ENCODE data around the gene AUTS2. TPM values are rescaled to one million over a fixed set of nuclear protein-coding genes. Genes with fewer than 3 reads are reported as not detected.

Gene AUTS2
- polyA plus RNA-seq, 1 donor (not counting 4 experiments of a cell fraction or from before 2014, with no cell fraction given): 4.7 TPM

DNA sequence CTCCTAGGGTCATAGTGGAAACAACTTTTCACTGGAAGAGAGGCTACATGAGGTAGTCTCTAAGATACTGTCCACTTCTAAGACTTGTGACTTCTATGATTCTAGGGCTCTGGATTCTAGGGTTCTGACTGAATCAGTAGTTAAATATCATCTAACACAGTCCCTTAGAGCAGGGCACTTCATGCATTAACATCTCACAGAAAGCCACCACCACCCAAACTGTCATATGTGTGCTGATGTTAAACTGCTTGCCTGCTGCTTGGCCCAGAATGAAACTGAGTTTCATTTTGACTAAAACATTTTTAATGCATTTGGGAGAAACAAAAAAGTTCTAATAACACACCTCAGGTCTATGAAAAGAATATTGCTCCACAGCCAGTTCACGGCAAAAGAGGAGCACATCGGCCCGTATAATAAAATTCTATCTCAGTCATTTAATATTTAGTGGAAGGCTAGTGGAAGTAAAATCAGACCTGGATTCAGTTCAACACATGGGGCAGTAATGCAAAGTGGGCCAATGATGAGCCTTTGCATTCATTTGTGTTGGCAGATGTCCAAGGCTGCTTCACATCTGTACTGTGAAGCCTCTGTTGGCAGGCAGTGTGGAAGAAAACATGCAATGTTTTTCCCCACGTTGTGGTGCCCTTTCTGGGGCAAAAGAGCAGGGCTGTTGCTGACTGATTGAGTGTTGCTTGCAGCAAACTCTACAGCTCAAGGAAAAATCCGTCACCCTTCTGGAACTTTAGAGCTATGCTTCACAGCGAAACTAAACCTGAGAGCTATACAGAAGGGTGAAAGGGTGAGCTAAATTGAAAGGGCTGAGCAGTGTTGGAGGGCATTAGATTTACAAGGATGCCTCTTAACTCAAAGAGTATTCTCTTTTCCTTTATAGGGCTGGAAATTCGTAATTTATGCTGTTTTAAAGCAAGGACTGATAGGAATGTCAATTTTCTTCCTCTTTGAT is 33.5 kb upstream of the AUTS2 start:
- no peak overlapping the region for H2AFZ ChIP-seq (ENCODE audit: control insufficient read depth, low read length)
- no peaks in the 10 kb centered on the region for H3K27me3 ChIP-seq (ENCODE audit: control insufficient read depth, extremely low read depth, insufficient read depth, low read length)
- DNase-seq (ENCODE audit: low read depth, low spot score) (no peak), FAIRE-seq (no peak)
- no peaks in the 10 kb centered on the region for H3K9me1 ChIP-seq (ENCODE audit: control insufficient read depth, extremely low read depth, insufficient read depth, low read length)
- H3K4me1 ChIP-seq (ENCODE audit: control insufficient read depth, extremely low read depth, insufficient read depth, low read length): peaks cover 10% of the 10 kb centered on the region
- H3K4me2 ChIP-seq (ENCODE audit: control insufficient read depth, extremely low read depth, insufficient read depth, low read depth, low read length): no peak overlapping the region
- TF ChIP-seq, protein P1, sequence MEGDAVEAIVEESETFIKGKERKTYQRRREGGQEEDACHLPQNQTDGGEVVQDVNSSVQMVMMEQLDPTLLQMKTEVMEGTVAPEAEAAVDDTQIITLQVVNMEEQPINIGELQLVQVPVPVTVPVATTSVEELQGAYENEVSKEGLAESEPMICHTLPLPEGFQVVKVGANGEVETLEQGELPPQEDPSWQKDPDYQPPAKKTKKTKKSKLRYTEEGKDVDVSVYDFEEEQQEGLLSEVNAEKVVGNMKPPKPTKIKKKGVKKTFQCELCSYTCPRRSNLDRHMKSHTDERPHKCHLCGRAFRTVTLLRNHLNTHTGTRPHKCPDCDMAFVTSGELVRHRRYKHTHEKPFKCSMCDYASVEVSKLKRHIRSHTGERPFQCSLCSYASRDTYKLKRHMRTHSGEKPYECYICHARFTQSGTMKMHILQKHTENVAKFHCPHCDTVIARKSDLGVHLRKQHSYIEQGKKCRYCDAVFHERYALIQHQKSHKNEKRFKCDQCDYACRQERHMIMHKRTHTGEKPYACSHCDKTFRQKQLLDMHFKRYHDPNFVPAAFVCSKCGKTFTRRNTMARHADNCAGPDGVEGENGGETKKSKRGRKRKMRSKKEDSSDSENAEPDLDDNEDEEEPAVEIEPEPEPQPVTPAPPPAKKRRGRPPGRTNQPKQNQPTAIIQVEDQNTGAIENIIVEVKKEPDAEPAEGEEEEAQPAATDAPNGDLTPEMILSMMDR (optimal IDR thresholded peaks at IDR 0.05 in 1 of 3, IDR thresholded peaks at IDR 0.05 in 1 of 3, conservative IDR thresholded peaks at IDR 0.05 in 1 of 3; ENCODE audit: extremely low read depth in 1 of 3, insufficient read depth in 2 of 3, low read length in 3 of 3): no peak
- no peak for TF ChIP-seq EZH2 (IDR thresholded peaks at IDR 0.05; ENCODE audit: low read length)
- H3K9me3 ChIP-seq (ENCODE audit: control insufficient read depth, low read depth, low read length): no peaks in the 10 kb centered on the region
- H3K9ac ChIP-seq (ENCODE audit: control insufficient read depth, extremely low read depth, insufficient read depth, low read length): no peak overlapping the region
- H3K79me2 ChIP-seq (ENCODE audit: control insufficient read depth, insufficient read depth, low read length): no peaks in the 10 kb centered on the region
- no peaks in the 10 kb centered on the region for H3K36me3 ChIP-seq (ENCODE audit: control insufficient read depth in 2 of 2, extremely low read depth in 1 of 2, insufficient read depth in 2 of 2, low read length in 2 of 2)
- dilution Hi-C loops (cut with MboI; ENCODE audit: extremely low pct_ligation_motif_present, low sequenced_read_pairs): no loop called here
- no peak overlapping the region for H3K4me3 ChIP-seq (ENCODE audit: control insufficient read depth in 2 of 3, extremely low read depth in 1 of 3, insufficient read depth in 2 of 3, low read depth in 1 of 3, low read length in 3 of 3)
- H4K20me1 ChIP-seq (ENCODE audit: control insufficient read depth, extremely low read depth, insufficient read depth, low read length): no peaks in the 10 kb centered on the region
- H3K27ac ChIP-seq (ENCODE audit: control insufficient read depth, insufficient read depth, low read length): no peak overlapping the region

DNA sequence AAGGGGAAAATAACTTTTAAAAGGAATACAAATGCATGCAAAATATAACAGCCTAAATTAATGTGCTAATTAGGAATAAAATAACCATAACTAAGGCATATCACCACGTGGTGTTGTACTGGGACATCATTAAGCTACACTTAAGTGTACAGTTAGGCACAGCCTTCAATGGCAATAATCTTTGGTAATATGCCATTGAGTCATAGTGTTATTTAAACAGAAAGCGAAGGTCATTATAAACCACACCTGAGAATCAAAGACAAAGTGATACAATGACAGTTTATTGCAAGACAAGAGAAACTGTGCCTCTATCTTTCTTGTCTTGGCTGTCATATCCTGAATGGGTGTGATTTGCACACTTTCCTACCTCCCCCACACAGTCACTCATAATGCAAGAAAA is 30.5 kb upstream of the AUTS2 start:
- peaks cover 10% of the 10 kb centered on the region for H3K4me1 ChIP-seq (ENCODE audit: control insufficient read depth, extremely low read depth, insufficient read depth, low read length)
- no peak overlapping the region for H2AFZ ChIP-seq (ENCODE audit: control insufficient read depth, low read length)
- H3K9ac ChIP-seq (ENCODE audit: control insufficient read depth, extremely low read depth, insufficient read depth, low read length): no peak overlapping the region
- no peak overlapping the region for H3K27ac ChIP-seq (ENCODE audit: control insufficient read depth, insufficient read depth, low read length)
- dilution Hi-C loops (cut with MboI; ENCODE audit: extremely low pct_ligation_motif_present, low sequenced_read_pairs): no loop called here
- H3K27me3 ChIP-seq (ENCODE audit: control insufficient read depth, extremely low read depth, insufficient read depth, low read length): no peaks in the 10 kb centered on the region
- no peak overlapping the region for H3K4me2 ChIP-seq (ENCODE audit: control insufficient read depth, extremely low read depth, insufficient read depth, low read depth, low read length)
- no peaks in the 10 kb centered on the region for H4K20me1 ChIP-seq (ENCODE audit: control insufficient read depth, extremely low read depth, insufficient read depth, low read length)
- no peak for DNase-seq (ENCODE audit: low read depth, low spot score)
- FAIRE-seq: peak; percentile 17
- no peaks in the 10 kb centered on the region for H3K9me1 ChIP-seq (ENCODE audit: control insufficient read depth, extremely low read depth, insufficient read depth, low read length)
- no peaks in the 10 kb centered on the region for H3K9me3 ChIP-seq (ENCODE audit: control insufficient read depth, low read depth, low read length)
- H3K4me3 ChIP-seq (ENCODE audit: control insufficient read depth in 2 of 3, extremely low read depth in 1 of 3, insufficient read depth in 2 of 3, low read depth in 1 of 3, low read length in 3 of 3): no peak overlapping the region
- TF ChIP-seq EZH2 (IDR thresholded peaks at IDR 0.05; ENCODE audit: low read length): no peak
- TF ChIP-seq, protein P1 (optimal IDR thresholded peaks at IDR 0.05 in 1 of 3, IDR thresholded peaks at IDR 0.05 in 1 of 3, conservative IDR thresholded peaks at IDR 0.05 in 1 of 3; ENCODE audit: extremely low read depth in 1 of 3, insufficient read depth in 2 of 3, low read length in 3 of 3): no peak
- no peaks in the 10 kb centered on the region for H3K79me2 ChIP-seq (ENCODE audit: control insufficient read depth, insufficient read depth, low read length)
- H3K36me3 ChIP-seq (ENCODE audit: control insufficient read depth in 2 of 2, extremely low read depth in 1 of 2, insufficient read depth in 2 of 2, low read length in 2 of 2): no peaks in the 10 kb centered on the region
